Neutrophil (primary cell): ENCODE data around the gene PCDHA10.
"Not testable (repeated sequence)": the region's sequence is repeated elsewhere in the genome, so short reads cannot be mapped to it uniquely, and the experiment has no call there.

Experiments used
- H3K27ac ChIP-seq: fragments of 200-600 bp; sonication (generic); 2 replicates; pipeline ENCODE4 v1.5.1; 2016; ENCODE audit warnings: mild to moderate bottlenecking, moderate library complexity
- H3K27me3 ChIP-seq: fragments of 200-600 bp; sonication (generic); 2 replicates; pipeline ENCODE4 v1.6.0; 2016; ENCODE audit warnings: mild to moderate bottlenecking
- H3K36me3 ChIP-seq: fragments of 200-600 bp; sonication (generic); 2 replicates; pipeline ENCODE4 v1.5.1; 2017
- H3K4me1 ChIP-seq, 2 experiments: fragments of 200-600 bp in 1 of 2; sonication (generic) in 1 of 2; 1 replicate in 1 of 2; 2 replicates in 1 of 2; pipeline versions ENCODE4 v1.5.1 to v1.6.1; 2013 to 2016; ENCODE audit warnings: low read depth in 1 of 2, low read length in 1 of 2, mild to moderate bottlenecking in 1 of 2, moderate library complexity in 1 of 2; ENCODE audit not compliant: control insufficient read depth in 1 of 2, insufficient read depth in 1 of 2
- H3K4me3 ChIP-seq, 2 experiments: fragments of 200-600 bp in 1 of 2; sonication (generic) in 1 of 2; 1 replicate in 1 of 2; 2 replicates in 1 of 2; pipeline ENCODE4 v1.5.1; 2013 to 2016; ENCODE audit warnings: low read depth in 1 of 2, low read length in 1 of 2, mild to moderate bottlenecking in 1 of 2, moderate library complexity in 1 of 2
- H3K9me3 ChIP-seq: fragments of 200-600 bp; sonication (generic); 2 replicates; pipeline ENCODE4 v1.5.1; 2016
- CTCF ChIP-seq: fragments of 200-600 bp; sonication (generic); IDR thresholded peaks from 2 replicates; pipeline ENCODE4 v1.5.1; 2016; ENCODE audit warnings: antibody characterized with exemption

Gene PCDHA10

DNA sequence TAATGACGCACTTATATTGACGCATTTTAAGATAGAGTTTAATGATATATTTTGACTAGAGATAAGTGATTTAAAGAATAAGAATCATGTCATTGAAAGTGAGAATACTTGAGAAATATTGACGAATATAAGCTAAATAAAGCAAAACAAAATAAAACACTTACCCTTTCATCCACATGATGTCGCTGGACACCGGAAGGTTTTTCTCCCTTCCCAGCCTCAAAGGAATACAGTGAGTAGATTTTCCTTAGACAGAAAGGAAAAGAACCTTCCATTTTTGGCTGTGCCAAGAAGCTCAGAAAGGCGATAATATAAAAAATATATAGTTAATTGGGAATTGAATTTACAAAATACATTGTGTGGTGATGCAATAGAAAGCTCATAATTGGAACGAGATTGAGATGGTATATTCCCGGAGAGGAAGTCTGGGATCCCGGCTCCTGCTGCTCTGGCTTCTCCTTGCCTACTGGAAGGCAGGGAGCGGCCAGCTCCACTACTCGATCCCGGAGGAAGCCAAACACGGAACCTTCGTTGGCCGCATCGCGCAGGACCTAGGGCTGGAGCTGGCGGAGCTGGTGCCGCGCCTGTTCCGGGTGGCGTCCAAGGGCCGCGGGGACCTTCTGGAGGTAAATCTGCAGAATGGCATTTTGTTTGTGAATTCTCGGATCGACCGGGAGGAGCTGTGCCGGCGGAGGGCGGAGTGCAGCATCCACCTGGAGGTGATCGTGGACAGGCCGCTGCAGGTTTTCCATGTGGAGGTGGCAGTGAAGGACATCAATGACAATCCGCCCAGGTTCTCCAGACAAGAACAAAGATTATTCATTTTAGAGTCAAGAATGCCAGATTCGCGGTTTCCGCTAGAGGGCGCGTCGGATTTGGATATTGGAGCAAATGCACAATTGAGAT is 34.1 kb upstream of the PCDHA10 start, which contains the start of gene PCDHA5:
PCDHA5 (plus strand) TSS at position 239 of the 906 bp plus-strand sequence.
- no peak for TF ChIP-seq CTCF
- Histone ChIP-seq H3K36me3 (no peaks in the 10 kb centered on the region), H3K27ac (no peak within 1 kb of the TSS), H3K4me3 (no peak within 1 kb of the TSS), H3K9me3 (peaks cover 25% of the 10 kb centered on the region), H3K4me1 (no peaks in the 10 kb centered on the region), H3K27me3 (no peaks in the 10 kb centered on the region)

DNA sequence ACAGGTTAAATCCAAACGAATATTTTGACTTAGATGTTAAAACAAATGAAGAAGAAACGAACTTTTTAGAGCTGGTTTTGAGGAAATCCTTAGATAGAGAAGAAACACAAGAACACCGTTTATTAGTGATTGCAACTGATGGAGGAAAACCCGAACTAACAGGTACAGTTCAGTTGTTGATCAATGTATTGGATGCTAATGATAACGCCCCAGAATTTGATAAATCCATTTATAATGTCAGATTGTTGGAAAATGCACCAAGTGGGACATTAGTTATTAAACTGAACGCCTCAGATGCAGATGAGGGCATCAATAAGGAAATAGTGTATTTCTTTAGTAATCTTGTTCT is 33.4 kb upstream of the PCDHA10 start:
- no peak overlapping the region for H3K4me3 ChIP-seq
- no peaks in the 10 kb centered on the region for H3K4me1 ChIP-seq
- H3K27me3 ChIP-seq, result peaks cover 3% of the 10 kb centered on the region
- H3K9me3 ChIP-seq, result peaks cover 25% of the 10 kb centered on the region
- H3K36me3 ChIP-seq, result no peaks in the 10 kb centered on the region
- H3K27ac ChIP-seq, result no peak overlapping the region
- TF ChIP-seq CTCF, result no peak

DNA sequence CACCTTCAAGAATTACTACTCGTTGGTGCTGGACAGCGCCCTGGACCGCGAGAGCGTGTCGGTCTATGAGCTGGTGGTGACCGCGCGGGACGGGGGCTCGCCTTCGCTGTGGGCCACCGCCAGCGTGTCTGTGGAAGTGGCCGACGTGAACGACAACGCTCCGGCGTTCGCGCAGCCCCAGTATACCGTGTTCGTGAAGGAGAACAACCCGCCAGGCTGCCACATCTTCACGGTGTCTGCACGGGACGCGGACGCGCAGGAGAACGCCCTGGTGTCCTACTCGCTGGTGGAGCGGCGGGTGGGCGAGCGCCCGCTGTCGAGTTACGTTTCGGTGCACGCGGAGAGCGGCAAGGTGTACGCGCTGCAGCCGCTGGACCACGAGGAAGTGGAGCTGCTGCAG is 32.7 kb upstream of the PCDHA10 start:
- not testable (repeated sequence) for H3K27ac ChIP-seq, H3K36me3 ChIP-seq, H3K4me3 ChIP-seq, H3K4me1 ChIP-seq
- H3K27me3 ChIP-seq, result peaks cover 10% of the 10 kb centered on the region
- H3K9me3 ChIP-seq, result peaks cover 30% of the 10 kb centered on the region

DNA sequence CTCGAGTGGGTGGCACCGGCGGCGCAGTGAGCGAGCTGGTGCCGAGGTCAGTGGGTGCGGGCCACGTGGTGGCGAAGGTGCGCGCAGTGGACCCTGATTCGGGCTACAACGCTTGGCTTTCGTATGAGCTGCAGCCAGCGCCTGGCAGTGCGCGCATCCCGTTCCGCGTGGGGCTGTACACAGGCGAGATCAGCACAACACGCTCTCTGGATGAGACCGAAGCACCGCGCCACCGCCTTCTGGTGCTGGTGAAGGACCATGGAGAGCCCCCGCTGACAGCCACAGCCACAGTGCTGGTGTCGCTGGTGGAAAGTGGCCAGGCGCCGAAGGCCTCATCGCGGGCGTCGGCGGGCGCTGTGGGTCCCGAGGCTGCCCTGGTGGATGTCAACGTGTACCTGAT is 32.2 kb upstream of the PCDHA10 start:
- Histone ChIP-seq H3K4me1 (no peaks in the 10 kb centered on the region), H3K9me3 (peaks cover 35% of the 10 kb centered on the region), H3K27ac (no peak overlapping the region), H3K4me3 (no peak overlapping the region), H3K36me3 (no peaks in the 10 kb centered on the region), H3K27me3 (peaks cover 15% of the 10 kb centered on the region)
- TF ChIP-seq CTCF, result no peak

DNA sequence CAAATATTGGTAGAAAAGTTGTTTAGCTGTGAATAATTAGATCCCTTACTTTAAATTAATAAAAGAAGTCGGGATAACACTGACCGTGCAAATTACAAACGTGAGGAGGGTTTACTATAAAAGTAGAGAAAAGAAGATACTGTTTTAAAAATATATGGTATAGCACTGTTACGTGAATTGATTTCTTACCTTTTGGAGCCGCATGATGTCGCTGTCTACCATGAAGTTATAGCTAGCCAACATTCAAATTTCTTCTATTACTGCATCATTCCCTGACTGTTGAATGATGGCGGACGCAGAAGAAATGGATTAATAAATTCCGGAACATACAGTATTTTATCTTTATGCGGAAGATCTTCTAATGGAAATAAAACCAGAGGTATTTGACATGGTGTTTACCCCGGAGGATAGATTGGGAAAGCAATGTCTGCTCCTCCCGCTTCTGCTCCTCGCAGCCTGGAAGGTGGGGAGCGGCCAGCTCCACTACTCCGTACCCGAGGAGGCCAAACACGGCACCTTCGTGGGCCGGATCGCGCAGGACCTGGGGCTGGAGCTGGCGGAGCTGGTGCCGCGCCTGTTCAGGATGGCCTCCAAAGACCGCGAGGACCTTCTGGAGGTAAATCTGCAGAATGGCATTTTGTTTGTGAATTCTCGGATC is 27.9 kb upstream of the PCDHA10 start, which contains the start of gene PCDHA6:
PCDHA6 (plus strand) TSS at position 257 of the 658 bp plus-strand sequence; CDS start at position 389, 132 bp downstream.
- Histone ChIP-seq H3K9me3 (peaks cover 22% of the 10 kb centered on the region), H3K4me1 (no peaks in the 10 kb centered on the region), H3K36me3 (no peaks in the 10 kb centered on the region), H3K27me3 (peaks cover 29% of the 10 kb centered on the region), H3K27ac (no peak within 1 kb of the TSS), H3K4me3 (no peak within 1 kb of the TSS)
- no peak for TF ChIP-seq CTCF

GRCh38 chr5:140828362-140828737 is 27.3 kb upstream of the PCDHA10 start:
- Histone ChIP-seq H3K4me1 (no peaks in the 10 kb centered on the region), H3K27ac (no peak overlapping the region), H3K36me3 (no peaks in the 10 kb centered on the region), H3K27me3 (peaks cover 29% of the 10 kb centered on the region), H3K4me3 (no peak overlapping the region), H3K9me3 (peaks cover 21% of the 10 kb centered on the region)
- no peak for TF ChIP-seq CTCF

GRCh38 chr5:140829511-140830501 is 25.9 kb upstream of the PCDHA10 start:
- not testable (repeated sequence) for H3K4me3 ChIP-seq, H3K27ac ChIP-seq, H3K4me1 ChIP-seq, H3K36me3 ChIP-seq
- Histone ChIP-seq H3K27me3 (peaks cover 36% of the 10 kb centered on the region), H3K9me3 (peaks cover 19% of the 10 kb centered on the region)
